Sciatic nerve (tissue), 2 donors: Measurements from ENCODE around the gene C3orf22. TPM values are rescaled to one million over a fixed set of nuclear protein-coding genes. Genes with fewer than 3 reads are reported as not detected.
A peak's percentile ranks its signal among the peaks of the same experiment; 100 is the strongest.
"Not testable (repeated sequence)": the region's sequence is repeated elsewhere in the genome, so short reads cannot be mapped to it uniquely, and the experiment has no call there.

Source experiments
- ATAC-seq: fragments of 200-7000 bp; cut with Tn5 transposase; one replicate; pipeline ENCODE4 v1.9.1; 2020; ENCODE audit warnings: mild to moderate bottlenecking, moderate library complexity
- DNase-seq: peaks from one replicate; pipeline ENCODE4 v3.0.0-alpha.2; 2020; ENCODE audit warnings: low spot score
- intact Hi-C: fragments of 100-400 bp; cut with DNase I; formaldehyde crosslinking; loops from one replicate; pipeline ENCODE4 v1.14.2; 2022
- total RNA-seq: library from RNA; stranded (reverse); fragmentation: NEBNext Ultra II Directional; extraction: Animal tissue kit (Norgen Biotek cat#: 25700); gene quantifications from one replicate; pipeline ENCODE4 v1.2.1, GENCODE V29; 2021
- donor health status: DM: no; HTN: no; CAD: no.
- donor health status: DM: no; HTN: no; CAD: no.

C3orf22 gene, protein sequence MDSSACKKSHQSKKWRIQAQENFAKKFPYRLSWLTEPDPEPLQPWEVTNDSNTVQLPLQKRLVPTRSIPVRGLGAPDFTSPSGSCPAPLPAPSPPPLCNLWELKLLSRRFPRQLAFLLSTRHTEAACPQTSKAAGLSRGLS
- total RNA-seq: not detected

DNA sequence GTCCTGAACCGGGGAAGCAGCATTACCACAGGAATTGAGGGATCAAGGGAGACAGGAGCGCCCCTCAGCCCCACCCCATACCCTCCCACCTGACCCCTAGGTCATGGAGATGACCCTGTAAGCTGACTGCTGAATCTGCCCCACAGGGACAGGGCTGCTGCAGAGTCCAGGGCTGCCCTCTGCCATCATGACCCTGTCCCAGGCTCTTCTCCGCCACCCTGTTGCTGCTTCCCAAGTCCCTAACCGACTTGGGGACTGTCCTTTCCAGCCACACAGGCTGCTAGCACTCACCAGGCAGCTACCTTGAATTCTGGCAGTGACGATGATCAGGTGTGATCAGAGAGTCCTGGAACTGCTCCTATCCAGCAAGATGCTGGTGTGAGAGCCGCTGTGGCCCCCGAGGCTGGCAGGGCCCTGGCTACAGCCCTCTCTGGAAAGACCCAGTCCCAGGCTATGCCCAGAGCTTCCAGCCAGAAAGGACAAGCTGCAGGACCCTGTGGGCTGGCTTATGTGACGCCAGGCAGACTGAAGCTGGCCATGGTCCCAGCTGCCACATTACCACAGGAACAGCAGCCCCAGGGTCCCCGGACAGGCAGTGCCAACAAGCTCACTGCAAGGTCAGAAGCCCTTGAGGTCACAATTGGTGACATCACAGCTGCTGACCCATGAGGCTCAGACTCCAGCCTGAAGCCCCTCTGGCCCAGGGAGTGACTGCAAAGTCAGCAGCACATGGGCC, at the start of gene C3orf22:
TSS of gene C3orf22 (minus strand) at position 597 of the 736 bp plus-strand sequence. CDS start 5,542 bp downstream, outside the sequence.
- DNase-seq: peak; percentile 44
- intact Hi-C loops: no loop called here
- ATAC-seq: no peak

DNA sequence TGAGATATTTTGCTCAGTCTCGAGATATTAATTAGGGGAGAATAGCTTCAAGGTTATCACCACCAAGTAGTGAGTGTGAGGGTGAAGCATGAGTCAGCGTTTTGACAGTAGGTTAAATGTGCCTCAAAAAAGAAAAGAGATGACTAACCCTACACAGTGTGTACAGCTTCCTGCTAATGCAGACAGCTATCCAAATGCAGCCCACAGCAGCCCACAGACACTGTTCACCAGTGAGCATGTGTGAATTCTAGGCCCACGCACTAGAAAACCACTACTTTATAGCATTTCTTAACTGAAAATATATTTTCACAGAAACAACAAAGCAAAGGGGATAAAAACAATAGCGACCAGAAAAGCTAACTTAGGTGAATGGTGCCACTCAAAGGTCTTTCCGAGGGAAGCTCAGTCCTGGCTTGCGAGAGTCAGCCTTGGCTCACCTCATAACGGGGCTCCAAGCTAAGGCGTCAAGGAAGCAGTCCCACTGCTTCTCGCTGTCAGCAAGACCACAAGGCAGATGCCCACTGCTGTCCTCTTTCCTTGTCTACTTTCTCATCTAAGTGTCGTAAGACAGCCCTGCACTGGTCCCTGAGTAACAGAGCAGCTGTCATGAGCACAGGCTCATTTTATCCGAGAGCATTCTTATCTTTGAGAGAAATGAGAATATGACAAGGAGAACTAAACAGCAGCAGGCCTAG, 48.6 kb upstream of the C3orf22 start:
- no peak for DNase-seq
- intact Hi-C loops: no loop called here
- peak; percentile 32 for ATAC-seq

DNA sequence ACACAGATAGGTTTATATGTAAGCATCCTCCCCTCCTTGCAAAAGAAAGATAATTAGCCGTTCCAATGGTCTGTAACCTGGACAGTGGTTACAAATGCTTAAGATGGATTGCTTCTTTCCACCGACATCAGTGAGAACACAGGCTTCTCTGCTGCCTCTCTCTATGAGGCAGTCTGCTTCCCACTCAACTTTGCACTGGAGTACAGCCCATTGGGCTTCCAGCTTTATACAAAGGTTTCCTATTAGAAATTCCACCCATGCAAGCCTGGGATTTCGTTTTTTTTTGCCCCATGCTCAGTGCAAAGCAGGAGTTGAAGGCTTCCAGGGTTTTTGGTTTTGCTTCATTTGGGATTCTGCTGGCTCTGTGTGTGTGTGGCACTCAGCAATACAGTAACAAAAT, 47.3 kb upstream of the C3orf22 start:
- intact Hi-C loops: no loop called here
- ATAC-seq (peak; percentile 42), DNase-seq (no peak)

DNA sequence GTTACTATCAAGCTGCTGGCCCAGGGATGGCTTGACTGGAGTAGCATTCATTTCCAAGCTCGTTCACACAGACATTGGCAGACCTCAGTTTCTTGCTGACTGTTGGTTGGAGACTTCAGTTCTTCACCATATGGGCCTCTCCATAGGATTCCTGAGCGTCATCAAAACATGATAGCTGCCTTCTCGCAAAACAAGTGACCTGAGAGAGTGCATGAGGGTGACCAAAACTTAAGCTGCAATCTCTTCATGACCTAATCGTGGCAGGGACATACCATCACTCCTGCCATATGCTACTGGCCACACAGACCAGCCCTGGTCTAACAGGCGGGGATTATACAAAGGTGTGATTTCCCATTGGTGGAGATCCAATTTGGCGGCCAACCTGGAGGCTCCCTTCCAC, 46.0 kb upstream of the C3orf22 start:
- no peak for DNase-seq
- no peak for ATAC-seq
- intact Hi-C loops: no loop called here

DNA sequence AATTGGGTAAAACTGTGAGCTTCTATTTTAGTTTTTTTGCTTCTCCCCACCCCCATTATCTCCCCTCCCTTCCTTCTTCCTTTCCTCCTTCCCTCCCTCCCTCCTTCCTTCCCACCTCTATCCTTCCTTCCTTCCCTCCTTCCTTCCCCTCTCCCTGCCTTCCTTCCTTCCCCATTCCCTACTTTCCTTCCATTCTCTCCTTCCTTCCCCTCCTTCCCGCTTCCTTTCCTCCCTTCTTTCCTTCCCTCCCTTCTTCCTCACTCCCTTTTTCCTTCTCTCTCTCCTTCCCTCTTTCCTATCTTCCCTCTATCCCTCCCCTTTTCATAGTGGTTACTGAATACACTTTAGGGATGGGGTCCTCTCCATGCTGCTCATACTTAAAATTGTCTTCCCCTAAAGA, 40.4 kb upstream of the C3orf22 start:
- intact Hi-C loops: no loop called here
- ATAC-seq: no peak

DNA sequence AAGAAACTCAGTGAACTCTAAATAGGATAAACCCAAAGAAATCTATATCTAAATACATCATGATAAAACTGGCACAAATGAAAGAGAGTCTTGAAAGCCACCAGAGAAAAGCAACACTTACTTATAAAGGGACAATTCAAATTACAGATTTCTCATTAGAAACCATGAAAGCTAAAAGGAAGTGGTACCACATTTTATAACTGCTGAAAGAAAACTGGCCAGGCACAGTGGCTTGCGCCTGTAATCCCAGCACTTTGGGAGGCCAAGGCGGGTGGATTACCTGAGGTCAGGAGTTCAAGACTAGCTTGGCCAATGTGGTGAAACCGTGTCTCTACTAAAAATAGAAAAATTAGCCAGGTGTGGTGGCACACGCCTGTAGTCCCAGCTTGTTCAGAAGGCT, 36.7 kb upstream of the C3orf22 start:
- not testable (repeated sequence) for ATAC-seq

More for the DNA sequence above, 40.4 kb upstream of the C3orf22 start:
- DNase-seq: no peak

DNA sequence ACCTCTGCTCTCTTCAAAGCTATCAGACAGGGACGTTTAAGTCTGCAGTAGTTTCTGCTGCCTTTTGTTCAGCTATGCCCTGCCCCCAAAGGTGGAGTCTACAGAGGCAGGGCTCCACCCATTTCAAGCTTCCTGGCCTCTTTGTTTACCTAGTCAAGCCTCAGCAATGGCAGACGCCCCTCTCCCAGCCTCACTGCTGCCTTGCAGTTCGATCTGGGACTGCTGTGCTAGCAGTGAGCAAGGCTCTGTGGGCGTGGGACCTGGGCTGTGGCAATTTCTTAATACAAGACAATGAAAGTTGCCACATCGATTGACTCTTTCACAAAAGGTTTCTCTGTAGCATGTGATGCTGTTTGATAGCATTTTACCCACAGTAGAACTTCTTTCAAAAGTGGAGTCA, 32.8 kb upstream of the C3orf22 start:
- DNase-seq, ATAC-seq, intact Hi-C loops: not testable (repeated sequence)

More for the DNA sequence above, 36.7 kb upstream of the C3orf22 start:
- DNase-seq, intact Hi-C loops: not testable (repeated sequence)

DNA sequence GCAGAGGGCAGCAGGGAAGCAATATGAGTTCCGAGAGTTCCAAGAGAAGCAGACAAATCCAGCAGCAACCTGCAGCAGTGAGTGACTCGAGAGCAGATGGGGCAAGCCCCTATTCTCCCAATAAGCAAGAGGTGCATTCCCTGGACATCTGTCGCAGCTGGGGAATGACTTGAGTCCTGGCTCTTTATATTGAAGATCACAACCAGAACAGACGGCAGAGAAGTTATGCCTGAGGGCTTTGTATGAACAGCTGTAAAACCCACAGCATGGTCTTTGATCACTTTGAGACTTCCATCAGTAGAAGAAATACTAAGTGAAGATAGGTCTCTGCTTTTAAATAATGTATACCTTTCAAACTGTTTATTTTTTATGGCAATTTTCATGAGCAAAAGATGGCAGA, 23.6 kb upstream of the C3orf22 start:
- intact Hi-C loops: no loop called here
- ATAC-seq (no peak), DNase-seq (no peak)

DNA sequence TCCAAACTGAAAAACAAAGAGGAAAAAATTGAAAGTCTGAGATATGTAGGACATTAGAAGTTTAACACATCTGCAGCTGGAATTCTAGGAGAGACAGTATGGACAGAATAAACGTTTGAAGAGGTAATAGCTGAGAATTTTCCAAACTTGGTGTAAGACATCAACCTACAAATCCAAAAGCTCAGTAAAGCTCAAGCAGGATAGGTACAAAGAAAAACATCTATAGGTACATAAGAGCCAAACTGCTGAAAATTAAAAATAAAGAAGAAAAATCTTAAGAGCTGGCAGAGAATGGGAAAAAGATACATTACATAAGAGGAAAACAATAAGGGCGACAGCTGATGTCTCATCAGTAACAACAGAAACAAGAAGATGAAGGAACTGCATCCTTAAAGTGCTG, 22.8 kb upstream of the C3orf22 start:
- intact Hi-C loops: no loop called here
- ATAC-seq (no peak), DNase-seq (no peak)

DNA sequence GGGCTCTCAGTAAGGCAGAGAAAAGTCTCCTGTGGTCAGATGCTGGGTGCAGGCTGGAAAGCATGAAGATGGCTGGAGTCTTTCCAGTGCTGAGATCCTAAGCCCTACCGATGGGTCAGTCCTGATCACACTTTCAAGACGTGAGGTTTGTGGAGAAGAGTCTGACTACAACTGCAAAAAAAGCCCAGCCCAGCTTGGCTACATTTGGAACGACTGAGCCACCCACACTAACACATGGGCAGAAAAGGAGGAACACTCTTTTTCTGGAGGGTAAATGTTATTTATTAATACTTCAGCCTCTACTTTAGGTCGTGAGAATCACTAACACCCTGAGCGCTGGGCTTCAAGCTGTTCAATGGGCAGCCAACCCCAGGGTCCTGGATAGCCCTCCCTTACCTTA, 22.0 kb upstream of the C3orf22 start:
- intact Hi-C loops: no loop called here
- DNase-seq: no peak
- ATAC-seq: no peak

DNA sequence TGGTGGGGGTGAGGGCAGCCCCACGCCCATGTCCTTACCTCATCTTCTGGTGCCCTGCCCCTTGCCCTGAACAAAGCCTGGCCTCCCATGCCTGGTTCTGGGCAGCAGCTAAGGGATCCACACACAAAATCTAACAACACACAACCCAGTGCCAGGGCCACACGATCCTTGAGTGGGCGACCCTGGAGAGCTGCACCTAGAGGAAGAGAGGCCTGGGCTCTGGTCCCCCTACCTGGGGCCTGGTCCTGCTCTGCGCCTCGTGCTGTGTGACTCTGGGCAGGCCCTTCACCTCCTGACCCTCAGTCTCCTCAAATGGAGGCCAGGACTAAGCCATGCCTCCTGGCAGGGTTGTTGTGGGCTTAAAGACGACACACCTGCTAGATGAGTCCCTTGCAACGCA, 20.0 kb upstream of the C3orf22 start:
- ATAC-seq (no peak), DNase-seq (no peak)
- intact Hi-C loops: no loop called here

DNA sequence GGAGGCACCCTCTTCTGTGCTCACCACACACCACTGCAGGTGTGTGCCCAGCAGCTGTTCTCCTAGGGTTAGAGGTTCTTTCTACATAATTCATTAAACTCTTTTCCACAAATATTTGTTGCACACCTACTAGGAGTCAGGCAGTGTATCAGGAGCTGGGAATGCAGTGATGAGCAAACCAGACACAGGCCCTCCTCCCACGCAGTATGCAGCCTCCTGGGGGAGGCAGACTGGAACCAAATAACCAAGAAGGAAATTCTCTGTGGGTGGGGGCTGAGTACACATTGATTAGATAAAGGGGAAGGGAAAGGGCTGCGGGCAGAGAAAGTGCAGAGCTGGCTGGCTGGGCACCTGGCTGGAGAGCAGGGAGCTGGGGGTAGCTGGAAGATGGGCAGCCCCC, 18.5 kb upstream of the C3orf22 start:
- DNase-seq (no peak), ATAC-seq (no peak)
- intact Hi-C loops: no loop called here

DNA sequence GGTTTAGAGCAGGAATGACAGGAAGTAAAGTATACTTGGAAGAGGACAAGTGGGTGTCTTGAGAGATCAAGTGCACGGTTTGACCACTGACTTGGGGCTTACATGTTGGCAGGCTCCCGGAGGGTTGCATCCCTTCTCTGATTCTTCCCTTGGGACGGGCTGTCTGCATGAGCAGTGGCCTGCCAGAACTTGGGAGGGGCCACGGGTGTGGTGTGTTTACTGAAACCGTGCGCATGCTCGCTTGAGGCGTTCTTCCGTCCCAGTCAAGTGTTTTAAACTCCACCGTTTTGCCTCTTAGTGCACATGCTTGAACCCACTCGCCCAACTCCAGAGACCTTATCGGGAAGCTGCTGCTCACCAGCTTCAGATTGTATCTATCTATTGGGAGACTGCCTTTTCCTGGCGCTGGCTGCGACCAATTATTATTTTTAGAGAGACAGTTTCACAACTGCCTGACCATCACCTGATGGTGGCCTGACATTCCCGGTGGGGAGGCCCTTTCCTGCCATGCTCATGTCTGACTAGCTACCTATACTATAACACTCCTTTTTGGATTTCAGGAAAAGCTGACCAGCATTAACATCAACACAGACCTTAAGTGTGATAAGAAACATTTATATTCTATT, 14.9 kb upstream of the C3orf22 start:
- ATAC-seq (no peak), DNase-seq (no peak)
- intact Hi-C loops: no loop called here

DNA sequence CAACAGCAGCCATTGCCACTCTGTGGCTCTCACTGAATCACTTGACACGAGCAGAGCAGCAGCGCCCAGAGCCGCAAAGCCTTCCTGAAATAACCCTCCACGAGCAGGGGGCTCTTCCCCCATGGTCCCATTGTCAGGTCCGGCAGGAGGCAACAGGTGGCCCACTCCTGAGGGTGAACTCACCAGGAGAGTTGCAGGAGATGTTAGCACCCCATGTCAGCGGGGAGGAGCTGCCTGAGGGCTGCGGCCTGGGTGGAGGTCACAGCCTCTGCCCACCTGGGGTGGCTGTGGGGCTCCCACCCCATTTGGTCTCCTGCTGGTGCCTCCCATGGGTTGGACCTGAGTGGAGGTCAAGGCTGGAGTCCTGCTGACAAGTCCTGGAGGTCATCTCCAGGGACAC, 12.3 kb upstream of the C3orf22 start:
- ATAC-seq (no peak), DNase-seq (no peak)
- intact Hi-C loops: no loop called here

DNA sequence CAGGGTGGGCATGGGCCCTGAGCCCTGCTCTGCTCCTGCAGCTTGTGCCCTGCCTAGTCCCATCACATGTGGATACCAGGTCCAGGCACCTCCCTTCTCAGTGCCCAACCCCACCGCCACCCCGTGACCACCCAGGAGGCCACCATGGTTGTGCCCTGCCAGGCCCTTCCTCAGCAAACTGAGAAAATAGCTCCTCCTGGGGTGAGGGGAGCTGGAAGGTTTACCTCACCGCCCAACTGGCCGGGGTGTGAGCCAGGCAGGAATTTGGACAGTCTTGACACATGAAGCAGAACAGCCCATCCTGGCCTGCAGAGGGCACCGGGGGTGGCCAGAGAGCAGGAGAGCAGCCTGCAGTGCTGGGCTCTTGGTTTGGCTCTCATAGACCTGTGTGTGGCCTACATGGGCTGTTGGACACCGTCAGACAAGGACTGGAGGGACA, 11.4 kb upstream of the C3orf22 start:
- DNase-seq (no peak), ATAC-seq (no peak)
- intact Hi-C loops: no loop called here

DNA sequence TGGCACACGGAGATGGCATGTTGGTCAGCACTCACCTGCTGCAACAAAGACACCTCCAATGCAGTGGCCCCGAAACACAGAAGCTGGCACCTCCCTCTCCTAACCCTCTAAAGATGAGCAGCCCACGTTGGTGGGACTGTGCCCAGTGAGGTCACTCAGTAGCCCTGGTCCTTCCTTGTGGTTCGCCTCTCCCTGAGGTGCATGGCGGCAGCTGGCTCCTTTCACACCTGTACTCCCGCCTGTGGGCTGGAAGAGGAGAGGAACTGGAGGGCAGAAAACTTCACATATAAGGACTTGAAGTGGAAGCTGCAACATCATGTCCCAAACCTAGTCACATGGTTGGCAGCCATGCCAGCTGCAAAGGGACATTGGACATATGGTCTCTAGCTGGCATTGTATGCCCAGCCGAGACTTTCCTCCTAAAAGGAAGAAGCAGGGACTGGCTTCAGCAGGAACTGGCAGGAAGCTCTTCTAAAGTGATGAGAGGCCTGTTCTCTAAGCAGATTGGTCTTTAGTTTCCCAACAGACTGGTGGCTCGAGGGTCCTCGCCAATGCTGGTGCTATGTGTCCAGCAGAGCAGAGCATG, 10.8 kb upstream of the C3orf22 start:
- intact Hi-C loops: no loop called here
- DNase-seq (no peak), ATAC-seq (no peak)

DNA sequence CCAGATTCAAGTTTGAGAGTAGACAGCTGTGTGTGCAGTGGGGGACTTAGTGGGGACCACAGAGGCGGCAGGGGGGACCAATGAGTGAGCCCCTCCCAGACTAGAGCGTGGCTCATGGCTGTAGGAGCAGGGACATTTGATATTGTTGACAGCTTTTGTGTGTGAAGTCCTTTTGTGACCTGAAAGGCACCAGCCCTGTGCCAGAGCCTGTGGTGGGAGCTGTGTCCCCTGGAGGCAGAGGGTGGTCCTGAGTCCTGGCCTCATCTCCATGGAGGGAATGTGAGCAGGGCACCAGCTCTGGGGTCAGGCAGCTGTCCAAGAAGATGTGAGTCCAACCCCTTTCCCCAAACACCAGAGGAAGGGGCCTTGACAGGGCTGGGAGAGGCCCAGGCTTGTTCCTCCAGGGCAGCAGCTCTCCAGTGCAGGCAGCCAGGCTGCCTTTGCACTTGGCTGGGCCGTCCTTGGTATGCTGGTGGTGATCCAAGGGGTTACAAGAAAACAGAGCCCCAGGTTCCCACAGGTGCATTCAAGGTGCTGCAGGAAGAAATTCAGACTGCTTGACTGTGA, 10.1 kb upstream of the C3orf22 start:
- DNase-seq (no peak), ATAC-seq (no peak)
- intact Hi-C loops: no loop called here

DNA sequence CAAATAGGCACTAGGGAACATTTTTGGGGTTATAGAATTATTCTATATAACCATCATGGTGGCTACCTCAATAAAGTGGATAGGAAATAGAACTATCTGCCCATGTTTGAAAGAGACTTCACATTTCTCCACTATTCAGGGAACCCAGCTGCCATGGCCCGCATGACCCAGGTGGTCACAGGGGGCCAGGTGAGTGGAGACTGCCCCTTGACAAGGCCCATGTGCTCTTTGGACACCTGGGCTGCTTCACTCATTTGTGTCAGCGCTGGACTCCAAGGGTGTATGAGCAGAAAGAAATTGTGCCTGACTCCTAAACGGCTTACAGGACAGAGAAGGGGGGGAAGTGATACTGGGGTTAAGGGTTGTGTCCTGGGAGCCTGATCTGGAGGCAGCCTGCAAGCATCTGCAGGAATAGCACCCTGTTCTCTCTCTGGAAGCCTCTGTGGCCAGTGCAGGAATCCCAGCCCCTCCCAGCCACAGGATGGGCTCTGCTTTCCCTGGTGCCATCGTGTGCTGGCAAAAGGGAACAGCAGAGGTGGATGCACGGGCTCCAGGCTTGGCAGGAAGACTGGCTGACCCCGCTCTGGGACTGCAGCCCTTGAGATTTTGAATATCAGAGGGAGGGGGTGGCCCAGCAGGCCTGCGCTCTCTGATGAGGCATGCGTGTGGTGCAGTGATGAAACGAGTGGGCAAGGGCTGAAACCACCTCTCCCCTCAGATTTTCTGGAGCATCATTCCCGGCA, 9.1 kb upstream of the C3orf22 start:
- intact Hi-C loops: no loop called here
- no peak for ATAC-seq
- DNase-seq: no peak
